ENCODE results near the gene CST9.

DNA sequence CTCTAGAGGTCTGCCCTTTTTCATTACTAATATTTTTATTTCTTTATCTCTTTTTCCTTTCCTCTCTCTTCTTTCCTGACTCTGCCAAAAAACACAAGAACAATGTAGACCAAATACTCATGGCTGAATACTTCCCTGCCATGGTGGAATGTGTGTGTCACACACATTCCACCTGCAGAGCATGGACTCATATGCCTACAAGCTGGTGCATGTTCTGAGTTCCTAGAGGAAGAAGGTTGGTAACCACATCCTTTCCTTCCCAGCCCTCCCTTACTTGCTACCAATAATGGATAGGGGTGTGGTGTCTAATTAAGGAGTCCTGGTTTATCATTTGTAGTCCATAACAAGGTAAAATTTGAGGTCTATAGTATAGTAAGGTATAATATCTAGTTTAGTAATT is 22.2 kb downstream of the CST9 start:
- TF ChIP-seq EP300 (IDR thresholded peaks at IDR 0.05): no peak
- TF ChIP-seq POLR2AphosphoS5 (IDR thresholded peaks at IDR 0.05): no peak

All from suprapubic skin (tissue), 4 donors.